GM18861 (cell line): ENCODE measurements around the gene MMEL1.

Source experiments
- ATAC-seq: cut with Tn5 transposase; IDR thresholded peaks from one replicate; pipeline ENCODE4 v1.9.1; 2021; ENCODE audit not compliant: unreplicated experiment

MMEL1 gene

GRCh38 chr1:2593251-2593878 is 39.5 kb downstream of the MMEL1 start:
- no peak for ATAC-seq

GRCh38 chr1:2592672-2593071 is 40.1 kb downstream of the MMEL1 start:
- ATAC-seq = no peak

GRCh38 chr1:2591581-2592261 is 41.1 kb downstream of the MMEL1 start:
- ATAC-seq = no peak

- no peak for ATAC-seq
Observed at GRCh38 chr1:2591233-2591580, 41.6 kb downstream of the MMEL1 start.

- ATAC-seq = no peak
Observed at GRCh38 chr1:2590233-2591141, 42.3 kb downstream of the MMEL1 start.

GRCh38 chr1:2589431-2590232 is 43.2 kb downstream of the MMEL1 start:
- ATAC-seq = no peak

- ATAC-seq = no peak
Observed at GRCh38 chr1:2588661-2589430, 44.0 kb downstream of the MMEL1 start.

- no peak for ATAC-seq
Observed at GRCh38 chr1:2587860-2588571, 44.8 kb downstream of the MMEL1 start.

- no peak for ATAC-seq
Observed at GRCh38 chr1:2587071-2587859, 45.6 kb downstream of the MMEL1 start.

- ATAC-seq = peak; percentile 56
Observed at GRCh38 chr1:2586154-2587070, 46.4 kb downstream of the MMEL1 start, which contains the start of gene PRXL2B. Gene PRXL2B (plus strand): TSS chr1:2586777. CDS start chr1:2586886, 109 bp downstream.

GRCh38 chr1:2585318-2586092 is 47.3 kb downstream of the MMEL1 start:
- peak; percentile 40 for ATAC-seq

- ATAC-seq = no peak
Observed at GRCh38 chr1:2584686-2585317, 48.0 kb downstream of the MMEL1 start.

GRCh38 chr1:2583871-2584351 is 48.9 kb downstream of the MMEL1 start:
- ATAC-seq = no peak

- no peak for ATAC-seq
Observed at GRCh38 chr1:2583331-2583791, 49.5 kb downstream of the MMEL1 start.

GRCh38 chr1:2582391-2582790 is 50.4 kb downstream of the MMEL1 start:
- ATAC-seq = no peak

GRCh38 chr1:2580691-2581090 is 52.1 kb downstream of the MMEL1 start:
- ATAC-seq = no peak
